ENCODE measurements around the gene CLCN2. TPM values are rescaled to one million over a fixed set of nuclear protein-coding genes. Genes with fewer than 3 reads are reported as not detected.
A peak's percentile ranks its signal among the peaks of the same experiment; 100 is the strongest.

CLCN2 gene
- total and polyA plus RNA-seq, 12 donors: 7.5 to 27.8 (median 14.9) TPM

GRCh38 chr3:184339001-184339400 is 22.4 kb downstream of the CLCN2 start:
- intact Hi-C loops (cut with DNase I): no loop called here
- DNase-seq: no peak
- H3K4me1 ChIP-seq (replicated peaks in 1 of 2): peaks cover 13 to 37% of the 10 kb centered on the region in 2 donors
- no peaks in the 10 kb centered on the region for H3K9me3 ChIP-seq (replicated peaks in 1 of 3)
- H3K27ac ChIP-seq: peak overlapping the region in 2 of 5 donors; percentile 97 to 98
- H3K4me3 ChIP-seq: peak overlapping the region in 1 of 4 donors; percentile 5
- WGBS, 4 donors: 68 to 77% (median 74%) methylated on average over 8 of the region's 8 CpGs
- no peaks in the 10 kb centered on the region for H3K27me3 ChIP-seq
- TF ChIP-seq POLR2A (IDR thresholded peaks at IDR 0.05) (no peak), CTCF (IDR thresholded peaks at IDR 0.05) (no peak)
- H3K36me3 ChIP-seq (replicated peaks in 1 of 2): peaks cover 0 to 41% of the 10 kb centered on the region in 2 donors

- H3K9me3 ChIP-seq (replicated peaks in 1 of 3): no peaks in the 10 kb centered on the region
- no peaks in the 10 kb centered on the region for H3K27me3 ChIP-seq
- H3K27ac ChIP-seq: peak overlapping the region in 3 of 5 donors; percentile 60 to 98 (median 97)
- 36 to 80% (median 45%) methylated on average over 5 to 37 of the region's 37 CpGs for WGBS, 4 donors
- DNase-seq: peak in 6 of 7 donors; percentile 40 to 94 (median 64)
- peaks cover 13 to 37% of the 10 kb centered on the region in 2 donors for H3K4me1 ChIP-seq (replicated peaks in 1 of 2)
- intact Hi-C loops (cut with DNase I): no loop called here
- peak overlapping the region in 1 of 4 donors; percentile 5 for H3K4me3 ChIP-seq
- peaks cover 0 to 41% of the 10 kb centered on the region in 2 donors for H3K36me3 ChIP-seq (replicated peaks in 1 of 2)
- TF ChIP-seq POLR2A (IDR thresholded peaks at IDR 0.05): no peak
- TF ChIP-seq CTCF (IDR thresholded peaks at IDR 0.05): peak in 2 of 6 experiments; percentile 9 to 13
These were observed 22.9 kb downstream of the CLCN2 start for GRCh38 chr3:184338511-184338945.

- Histone ChIP-seq H3K36me3 (replicated peaks in 1 of 2) (peaks cover 0 to 41% of the 10 kb centered on the region in 2 donors), H3K27ac (peak overlapping the region in 3 of 5 donors; percentile 60 to 98 (median 97)), H3K27me3 (no peaks in the 10 kb centered on the region), H3K4me1 (replicated peaks in 1 of 2) (peaks cover 13 to 37% of the 10 kb centered on the region in 2 donors), H3K4me3 (peak overlapping the region in 1 of 4 donors; percentile 5), H3K9me3 (replicated peaks in 1 of 3) (no peaks in the 10 kb centered on the region)
- 62 to 77% (median 72%) methylated on average over 7 of the region's 7 CpGs for WGBS, 4 donors
- no peak for TF ChIP-seq CTCF (IDR thresholded peaks at IDR 0.05)
- TF ChIP-seq POLR2A (IDR thresholded peaks at IDR 0.05): no peak
- intact Hi-C loops (cut with DNase I): no loop called here
- DNase-seq: no peak
These were observed 23.4 kb downstream of the CLCN2 start for GRCh38 chr3:184337981-184338380.

- DNase-seq: peak in 1 of 7 donors; percentile 77
- Histone ChIP-seq H3K36me3 (replicated peaks in 1 of 2) (peaks cover 0 to 41% of the 10 kb centered on the region in 2 donors), H3K27me3 (no peaks in the 10 kb centered on the region), H3K9me3 (replicated peaks in 1 of 3) (no peaks in the 10 kb centered on the region), H3K27ac (peak within 1 kb of the TSS; percentile 93 to 98 (median 94)), H3K4me3 (peak within 1 kb of the TSS in 2 of 4 donors; percentile 83 to 89), H3K4me1 (replicated peaks in 1 of 2) (peaks cover 13 to 37% of the 10 kb centered on the region in 2 donors)
- intact Hi-C loops (cut with DNase I): no loop called here
- WGBS, 4 donors: 51 to 71% (median 58%) methylated on average over 3 to 6 of the region's 6 CpGs
- TF ChIP-seq POLR2A (IDR thresholded peaks at IDR 0.05) (no peak), CTCF (IDR thresholded peaks at IDR 0.05) (no peak)
These were observed 24.0 kb downstream of the CLCN2 start, which contains the start of gene FAM131A for GRCh38 chr3:184337399-184337714. Gene FAM131A, plus strand, starts transcription at chr3:184337600. Its CDS starts 31 bp downstream, at chr3:184337631.

Measured in adrenal gland (tissue), 12 donors.